ENCODE data around the gene ALAD.

DNA sequence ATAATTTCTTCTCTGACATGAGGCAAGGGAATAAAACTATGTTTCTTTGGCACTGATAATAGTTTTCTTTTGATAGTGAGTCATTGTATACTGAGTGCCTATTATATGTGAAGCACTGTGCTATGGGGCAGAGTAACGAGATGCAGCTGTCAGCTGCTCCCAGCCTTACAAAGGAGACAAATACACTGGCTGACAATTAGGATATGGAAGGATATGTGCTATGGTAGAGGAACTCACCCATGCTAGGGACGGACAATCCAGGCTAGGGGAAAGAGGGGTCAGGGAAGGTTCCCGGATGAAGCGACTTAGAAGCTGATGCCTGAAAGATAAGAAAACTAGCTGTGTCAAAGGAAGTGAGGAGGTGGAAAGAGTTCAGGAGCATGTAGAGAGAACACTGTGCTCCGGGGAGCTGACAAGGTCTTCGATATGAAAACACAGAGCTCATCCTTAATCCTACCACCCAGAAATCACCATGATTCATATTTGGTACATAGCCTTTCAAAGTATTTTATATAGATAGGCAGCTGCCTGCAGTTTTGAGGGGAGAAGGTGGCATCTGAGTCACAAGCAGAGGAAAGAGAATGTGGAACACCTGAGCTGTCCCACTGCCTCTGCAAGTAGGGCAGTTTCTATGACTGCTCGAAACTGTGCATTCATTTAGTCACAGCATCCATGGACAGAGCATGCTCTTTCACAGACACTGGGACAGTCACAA lies 39.6 kb downstream of the ALAD start:
- TF ChIP-seq, protein P1, sequence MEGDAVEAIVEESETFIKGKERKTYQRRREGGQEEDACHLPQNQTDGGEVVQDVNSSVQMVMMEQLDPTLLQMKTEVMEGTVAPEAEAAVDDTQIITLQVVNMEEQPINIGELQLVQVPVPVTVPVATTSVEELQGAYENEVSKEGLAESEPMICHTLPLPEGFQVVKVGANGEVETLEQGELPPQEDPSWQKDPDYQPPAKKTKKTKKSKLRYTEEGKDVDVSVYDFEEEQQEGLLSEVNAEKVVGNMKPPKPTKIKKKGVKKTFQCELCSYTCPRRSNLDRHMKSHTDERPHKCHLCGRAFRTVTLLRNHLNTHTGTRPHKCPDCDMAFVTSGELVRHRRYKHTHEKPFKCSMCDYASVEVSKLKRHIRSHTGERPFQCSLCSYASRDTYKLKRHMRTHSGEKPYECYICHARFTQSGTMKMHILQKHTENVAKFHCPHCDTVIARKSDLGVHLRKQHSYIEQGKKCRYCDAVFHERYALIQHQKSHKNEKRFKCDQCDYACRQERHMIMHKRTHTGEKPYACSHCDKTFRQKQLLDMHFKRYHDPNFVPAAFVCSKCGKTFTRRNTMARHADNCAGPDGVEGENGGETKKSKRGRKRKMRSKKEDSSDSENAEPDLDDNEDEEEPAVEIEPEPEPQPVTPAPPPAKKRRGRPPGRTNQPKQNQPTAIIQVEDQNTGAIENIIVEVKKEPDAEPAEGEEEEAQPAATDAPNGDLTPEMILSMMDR (IDR thresholded peaks at IDR 0.05; ENCODE audit: borderline replicate concordance, extremely low read depth, low read length, poor library complexity, severe bottlenecking): no peak
- no peak for TF ChIP-seq EZH2 (IDR thresholded peaks at IDR 0.05; ENCODE audit: borderline replicate concordance, low read depth, low read length, severe bottlenecking)

Data from DND-41 (cell line).